Measurements from ENCODE around the gene KCTD15. TPM values are rescaled to one million over a fixed set of nuclear protein-coding genes. Genes with fewer than 3 reads are reported as not detected.

The KCTD15 gene
- total RNA-seq, 1 experiment from 2014 or later, result 13.8 TPM

GRCh38 chr19:33805313-33805712 lies 8.6 kb downstream of the KCTD15 start:
- intact Hi-C loops (cut with micrococcal nuclease; ENCODE audit: unreplicated experiment), result no loop called here
- no peak for DNase-seq
- Histone ChIP-seq H3K9me2 (ENCODE audit: insufficient read depth) (no peaks in the 10 kb centered on the region), H3K79me2 (ENCODE audit: low read depth) (no peaks in the 10 kb centered on the region), H3K4me1 (replicated peaks; ENCODE audit: insufficient read depth) (no peaks in the 10 kb centered on the region), H3K4me2 (no peak overlapping the region), H3K27me3 (ENCODE audit: insufficient read depth, low read depth) (no peaks in the 10 kb centered on the region), H4K20me1 (ENCODE audit: insufficient read depth) (peaks cover 14% of the 10 kb centered on the region; the same call in 1 of the 2 replicates), H3F3A (ENCODE audit: insufficient read depth, low read depth) (no peaks in the 10 kb centered on the region), H3K27ac (no peak overlapping the region), H3K9me3 (ENCODE audit: insufficient read depth, low read depth) (no peaks in the 10 kb centered on the region), H3K4me3 (no peak overlapping the region), H3K36me3 (ENCODE audit: low read depth) (peaks cover 11% of the 10 kb centered on the region; the same call in 1 of the 2 replicates), H2AFZ (no peak overlapping the region)
- ChIA-PET POLR2A (ENCODE audit: unreplicated experiment) (no interaction called here), CTCF (no interaction called here)
- BruUV-seq (replicated peaks), result no TSS peak
- no peak for TF ChIP-seq CTCF (conservative IDR thresholded peaks at IDR 0.05)
- TF ChIP-seq EZH2 (IDR thresholded peaks at IDR 0.05; ENCODE audit: low read depth), result no peak

GRCh38 chr19:33805840-33806433 lies 9.3 kb downstream of the KCTD15 start:
- no peaks in the 10 kb centered on the region for H3K79me2 ChIP-seq (ENCODE audit: low read depth)

GRCh38 chr19:33806434-33806881 lies 9.8 kb downstream of the KCTD15 start:
- Histone ChIP-seq H4K20me1 (ENCODE audit: insufficient read depth) (peaks cover 14% of the 10 kb centered on the region; the same call in 1 of the 2 replicates), H3F3A (ENCODE audit: insufficient read depth, low read depth) (no peaks in the 10 kb centered on the region), H3K27me3 (ENCODE audit: insufficient read depth, low read depth) (no peaks in the 10 kb centered on the region), H3K4me2 (no peak overlapping the region), H3K36me3 (ENCODE audit: low read depth) (0 out of 2 replicates have a peak, but pooled peaks cover 5% of the 10 kb centered on the region), H3K27ac (no peak overlapping the region), H3K9me2 (ENCODE audit: insufficient read depth) (no peaks in the 10 kb centered on the region), H2AFZ (no peak overlapping the region), H3K9me3 (ENCODE audit: insufficient read depth, low read depth) (no peaks in the 10 kb centered on the region), H3K79me2 (ENCODE audit: low read depth) (no peaks in the 10 kb centered on the region), H3K4me1 (replicated peaks; ENCODE audit: insufficient read depth) (no peaks in the 10 kb centered on the region), H3K4me3 (no peak overlapping the region)
- TF ChIP-seq CTCF (conservative IDR thresholded peaks at IDR 0.05), result no peak
- no TSS peak for BruUV-seq (replicated peaks)
- ChIA-PET CTCF (no interaction called here), POLR2A (ENCODE audit: unreplicated experiment) (no interaction called here)
- intact Hi-C loops (cut with micrococcal nuclease; ENCODE audit: unreplicated experiment), result no loop called here
- DNase-seq, result no peak

More at GRCh38 chr19:33805840-33806433, 9.3 kb downstream of the KCTD15 start:
- Histone ChIP-seq H3K4me1 (replicated peaks; ENCODE audit: insufficient read depth) (no peaks in the 10 kb centered on the region), H4K20me1 (ENCODE audit: insufficient read depth) (peaks cover 14% of the 10 kb centered on the region; the same call in 1 of the 2 replicates), H3K27me3 (ENCODE audit: insufficient read depth, low read depth) (no peaks in the 10 kb centered on the region), H3K9me3 (ENCODE audit: insufficient read depth, low read depth) (no peaks in the 10 kb centered on the region), H3F3A (ENCODE audit: insufficient read depth, low read depth) (no peaks in the 10 kb centered on the region), H3K9me2 (ENCODE audit: insufficient read depth) (no peaks in the 10 kb centered on the region), H2AFZ (no peak overlapping the region), H3K4me2 (no peak overlapping the region), H3K27ac (no peak overlapping the region), H3K4me3 (no peak overlapping the region), H3K36me3 (ENCODE audit: low read depth) (peaks cover 6% of the 10 kb centered on the region; the same call in 1 of the 2 replicates)
- intact Hi-C loops (cut with micrococcal nuclease; ENCODE audit: unreplicated experiment), result no loop called here
- TF ChIP-seq CTCF (conservative IDR thresholded peaks at IDR 0.05) (no peak), EZH2 (IDR thresholded peaks at IDR 0.05; ENCODE audit: low read depth) (no peak)
- ChIA-PET POLR2A (ENCODE audit: unreplicated experiment) (no interaction called here), CTCF (no interaction called here)
- DNase-seq, result no peak
- BruUV-seq (replicated peaks), result no TSS peak
